GM18909 (cell line): Measurements from ENCODE around the gene CYP24A1.
A peak's percentile ranks its signal among the peaks of the same experiment; 100 is the strongest.

Experiments
- ATAC-seq: cut with Tn5 transposase; IDR thresholded peaks from one replicate; pipeline ENCODE4 v1.9.1; 2021; ENCODE audit warnings: mild to moderate bottlenecking; ENCODE audit not compliant: unreplicated experiment, poor library complexity

CYP24A1 gene

DNA sequence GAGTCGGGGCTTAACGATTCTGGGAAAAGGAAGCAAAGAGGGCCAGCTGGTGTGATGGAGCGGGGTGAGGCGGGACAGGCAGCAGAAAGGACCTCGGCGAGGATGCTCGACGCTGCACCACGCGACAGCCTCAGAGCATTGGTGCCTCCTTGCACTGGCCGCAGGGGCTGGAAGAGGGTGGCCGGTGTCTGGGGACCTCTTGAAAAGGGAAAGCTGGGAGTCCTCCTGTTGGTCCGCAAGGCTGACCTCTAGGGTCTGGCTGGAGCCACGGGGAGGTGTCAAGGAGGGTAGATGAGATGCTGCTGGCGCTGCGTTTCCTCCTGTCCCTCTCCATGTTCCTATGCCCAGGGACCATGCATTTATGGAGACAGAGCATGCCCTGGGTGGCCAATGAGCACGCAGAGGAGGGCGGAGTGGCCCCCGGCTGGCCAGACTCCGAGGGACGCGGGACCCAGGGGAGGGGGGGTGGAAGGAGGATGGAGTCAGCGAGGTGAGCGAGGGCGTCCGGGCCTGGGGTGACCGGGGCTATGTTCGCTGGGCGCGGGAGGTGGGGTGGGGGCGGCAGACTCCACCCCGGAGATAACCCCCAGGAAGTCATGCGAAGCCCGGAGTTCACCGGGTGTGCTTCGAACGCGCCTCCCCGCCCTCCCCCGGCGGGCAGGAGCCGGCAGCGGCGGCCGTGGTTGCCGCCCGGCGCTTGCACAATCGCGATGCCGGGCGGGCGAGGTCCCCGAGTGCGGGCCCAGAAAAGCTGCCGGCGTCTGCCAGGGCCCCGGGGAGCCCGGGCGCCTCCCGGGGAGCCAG lies at the start of gene CYP24A1:
TSS of gene CYP24A1 (minus strand) at position 334 of the 804 bp plus-strand sequence. CDS start 407 bp downstream, outside the sequence.
- no peak for ATAC-seq

DNA sequence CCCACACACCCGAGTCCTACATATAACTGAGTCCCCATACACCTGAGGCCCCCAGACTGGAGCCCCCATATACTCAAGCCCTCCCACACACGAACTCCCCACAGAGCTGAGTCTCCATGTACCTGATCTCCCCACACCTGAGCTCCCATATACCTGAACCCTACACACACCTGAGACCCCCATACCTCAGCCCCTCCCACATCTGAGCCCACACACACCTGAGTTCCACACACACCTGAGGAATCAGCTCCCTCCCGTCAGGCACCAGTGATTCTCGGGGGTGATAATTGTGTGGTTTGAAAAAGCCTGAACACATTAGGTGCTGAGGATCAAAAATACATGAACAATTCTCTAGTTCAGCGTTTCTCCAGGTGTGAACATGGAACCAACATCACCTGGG lies 49.5 kb upstream of the CYP24A1 start:
- ATAC-seq: no peak

DNA sequence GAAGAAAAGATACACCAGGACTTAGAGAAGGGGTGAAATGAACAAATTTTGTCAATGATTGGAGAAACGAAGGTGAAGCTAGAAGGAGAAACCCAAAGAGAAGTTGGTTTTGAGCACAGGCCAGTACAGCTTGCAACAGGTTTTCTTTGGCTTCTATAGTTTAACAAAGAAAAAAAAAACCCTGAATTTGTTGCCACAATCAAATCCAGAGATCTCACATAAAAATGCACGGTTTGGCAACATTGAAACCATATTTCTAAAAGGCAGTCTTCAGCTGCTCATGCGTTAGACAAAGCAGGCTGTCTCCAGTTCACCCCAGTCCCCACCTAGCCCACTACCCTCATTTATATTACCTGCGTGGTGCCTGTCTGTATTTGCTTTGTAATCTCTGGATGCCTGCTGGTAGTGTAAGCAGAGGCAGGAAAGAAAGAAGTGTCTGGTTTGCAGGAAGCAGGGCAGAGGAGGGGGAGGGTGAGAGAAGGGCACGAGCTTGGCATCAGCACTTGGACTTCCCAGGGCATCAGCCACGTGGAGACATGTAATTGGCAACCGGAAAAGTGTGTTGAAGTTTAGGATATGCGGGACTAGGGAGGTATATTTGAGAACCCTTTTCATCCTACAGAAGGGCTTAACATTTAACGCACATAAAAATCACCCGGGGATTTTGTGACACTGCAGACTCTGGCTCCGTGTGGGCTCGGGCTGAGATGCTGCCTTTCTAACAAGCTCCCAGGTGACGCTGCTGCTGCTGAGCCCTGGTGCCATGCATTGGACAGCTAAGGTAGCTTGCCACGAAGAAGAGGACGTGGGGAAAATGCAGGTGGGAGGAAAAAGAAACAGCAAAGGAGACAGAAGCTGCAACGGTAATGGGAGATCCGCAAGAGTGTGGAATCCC lies 48.5 kb upstream of the CYP24A1 start:
- ATAC-seq: no peak

DNA sequence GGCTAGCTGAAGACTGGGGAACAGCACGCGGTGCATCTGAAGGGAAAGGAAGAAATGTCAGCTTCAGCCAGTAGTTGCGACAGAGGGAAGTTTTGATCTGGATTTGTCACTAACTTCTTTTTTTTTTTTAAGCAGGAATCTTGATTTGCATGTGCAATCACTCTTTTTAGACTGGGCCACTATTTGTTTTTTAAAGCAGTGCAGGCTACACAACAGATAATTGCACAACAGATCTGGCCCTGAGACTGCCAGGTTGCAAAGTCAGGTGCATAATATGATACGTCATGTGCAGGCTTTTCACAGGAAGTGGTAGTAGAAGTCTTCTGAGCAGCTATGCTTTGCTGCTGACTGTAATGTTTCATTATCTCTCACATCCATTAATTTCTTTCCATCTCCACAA lies 47.6 kb upstream of the CYP24A1 start:
- ATAC-seq: peak; percentile 54

DNA sequence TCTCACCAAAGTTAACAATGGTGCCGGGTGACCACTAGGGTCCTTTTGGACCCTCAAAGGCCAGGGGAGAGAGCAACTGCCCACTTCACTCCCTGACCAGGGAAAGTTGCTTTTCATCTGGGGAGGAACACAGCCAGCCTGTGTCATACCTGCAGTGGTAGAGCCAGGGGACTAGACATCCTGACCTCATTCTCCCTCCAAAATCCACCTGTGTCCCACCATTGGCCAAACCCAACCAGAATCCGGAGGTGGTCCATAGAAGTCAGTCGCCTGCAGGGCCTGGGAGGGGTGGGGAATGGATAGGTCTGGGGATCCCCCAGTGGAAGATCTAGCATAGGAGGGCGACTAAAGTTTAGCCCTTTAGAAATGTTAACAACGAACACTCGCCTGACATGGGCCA lies 46.9 kb upstream of the CYP24A1 start:
- ATAC-seq: no peak

DNA sequence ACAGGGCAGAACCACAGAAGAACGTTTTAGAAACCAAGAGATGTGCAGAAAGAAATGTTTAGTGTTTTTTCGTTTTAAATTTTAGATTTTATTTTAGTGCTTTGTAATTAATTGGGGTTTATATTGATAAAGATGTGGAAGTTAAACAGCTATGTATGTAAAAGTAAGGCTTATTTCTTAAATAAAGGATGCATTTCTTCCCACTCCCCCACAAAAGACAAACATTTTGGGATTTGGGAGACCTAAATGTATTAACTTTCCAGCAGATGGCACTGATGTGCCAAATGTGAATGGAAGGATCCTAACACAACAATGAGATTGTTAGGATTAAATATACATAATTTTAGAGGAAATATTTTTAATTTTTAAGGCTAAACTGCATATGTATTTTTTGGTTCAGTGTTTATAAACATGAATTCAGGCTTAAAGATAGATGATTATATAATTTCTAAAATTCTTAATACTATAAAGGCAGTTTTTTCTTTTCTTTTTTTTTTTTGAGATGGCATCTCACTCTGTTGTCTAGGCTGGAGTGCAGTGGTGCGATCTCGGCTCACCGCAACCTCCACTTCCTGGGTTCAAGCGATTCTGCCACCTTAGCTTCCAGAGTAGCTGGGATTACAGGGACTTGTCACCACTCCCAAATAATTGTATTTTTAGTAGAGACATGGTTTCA lies 46.1 kb upstream of the CYP24A1 start:
- ATAC-seq: no peak

DNA sequence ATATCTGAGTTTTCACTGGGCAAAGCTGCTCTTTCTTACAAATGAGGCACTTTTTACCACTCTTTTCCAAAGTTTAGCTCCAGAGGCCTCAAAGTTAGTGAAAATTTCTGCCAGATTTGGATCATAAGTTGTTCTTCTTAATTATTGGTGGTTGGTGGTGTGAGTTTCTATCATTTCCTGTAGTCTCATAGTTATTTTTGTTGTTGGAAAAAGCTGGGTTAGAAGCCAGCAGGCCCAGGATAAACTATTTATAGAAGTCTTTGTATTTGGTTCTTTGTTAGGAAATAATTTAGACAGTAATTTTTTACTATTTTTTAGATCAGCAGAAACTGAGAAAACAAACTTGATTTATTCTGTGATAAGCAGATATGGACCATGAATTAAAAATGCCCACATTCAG lies 44.7 kb upstream of the CYP24A1 start:
- ATAC-seq: no peak

DNA sequence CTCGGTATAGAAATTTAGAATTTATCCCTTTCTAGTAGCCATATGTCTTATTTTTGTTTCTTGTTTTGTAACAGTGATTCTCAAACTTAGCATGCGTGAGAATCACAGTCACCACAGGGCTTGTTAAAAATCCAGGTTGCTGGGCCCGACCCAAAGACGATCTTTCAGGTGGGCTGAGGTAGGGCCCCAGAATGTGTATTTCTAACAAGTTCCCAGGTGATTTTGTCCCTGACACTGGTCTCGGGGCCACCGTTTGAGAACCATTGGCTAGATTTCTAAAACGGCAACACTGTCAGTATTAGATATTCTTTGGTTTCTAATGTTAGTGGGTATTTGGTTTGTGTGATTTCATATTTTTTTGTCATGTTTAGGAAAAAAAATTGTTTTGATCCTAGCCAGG lies 44.0 kb upstream of the CYP24A1 start:
- ATAC-seq: no peak

DNA sequence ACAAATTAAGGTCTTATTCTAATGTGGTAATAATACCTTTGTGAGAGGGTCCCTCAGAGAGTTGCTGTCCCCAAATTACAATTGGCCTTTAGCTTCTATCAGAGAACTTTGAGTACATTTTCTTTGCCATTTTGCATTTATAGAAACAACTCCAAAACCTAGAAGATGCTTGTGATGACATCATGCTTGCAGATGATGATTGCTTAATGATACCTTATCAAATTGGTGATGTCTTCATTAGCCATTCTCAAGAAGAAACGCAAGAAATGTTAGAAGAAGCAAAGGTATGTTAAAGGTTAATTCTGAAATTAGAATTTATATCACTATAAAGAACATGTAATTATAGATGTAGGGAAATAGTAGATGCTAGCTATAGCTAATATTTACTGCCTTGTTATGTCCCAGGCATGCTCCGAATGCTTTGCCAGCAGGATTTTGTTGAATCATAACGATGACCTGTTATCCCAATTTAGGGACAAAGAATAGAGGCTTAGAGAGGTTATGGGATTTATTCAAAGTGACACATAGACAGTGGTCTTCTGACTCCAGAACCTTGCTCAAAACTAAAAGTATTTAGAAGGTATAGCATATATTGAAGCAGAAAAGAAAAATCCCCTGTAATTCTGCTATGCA lies 41.5 kb upstream of the CYP24A1 start:
- ATAC-seq: no peak

DNA sequence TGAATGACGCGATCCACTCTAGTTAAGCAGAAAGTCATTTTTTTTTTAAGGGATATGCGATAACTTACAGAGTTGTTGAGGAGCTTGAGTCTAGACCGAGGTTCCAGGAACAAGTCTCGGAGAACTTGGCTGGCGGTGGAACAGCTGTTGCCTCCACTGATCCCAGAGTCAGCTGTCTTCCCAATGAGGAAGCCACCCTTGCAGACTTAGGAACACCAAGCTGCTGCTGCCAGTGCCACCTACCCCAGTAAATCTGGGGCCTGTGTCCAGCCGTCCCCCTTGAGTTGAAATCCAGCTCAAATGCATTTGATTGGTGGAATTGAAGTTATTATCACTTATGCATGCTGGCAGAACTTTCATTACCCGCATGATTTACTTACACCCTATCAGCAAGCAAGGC lies 40.8 kb upstream of the CYP24A1 start:
- no peak for ATAC-seq

DNA sequence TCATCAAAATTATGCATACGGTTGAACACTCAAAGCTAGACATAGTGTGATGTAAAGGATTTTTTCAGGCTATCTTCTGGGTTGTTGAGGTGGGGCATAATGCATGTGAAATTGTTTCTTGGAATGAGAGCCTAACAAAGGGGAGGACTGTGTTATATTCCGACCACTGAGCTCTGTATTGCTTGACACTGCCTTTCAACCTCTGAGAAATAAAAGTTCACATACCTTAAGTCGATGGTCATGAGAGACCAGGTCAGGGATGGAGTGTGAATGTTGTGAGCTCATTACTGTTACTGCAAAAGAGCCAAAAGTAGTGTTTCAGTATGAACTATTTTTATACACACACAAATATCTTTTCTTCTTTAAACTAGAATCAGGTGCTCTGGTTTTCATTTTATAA lies 39.1 kb upstream of the CYP24A1 start:
- ATAC-seq: no peak

DNA sequence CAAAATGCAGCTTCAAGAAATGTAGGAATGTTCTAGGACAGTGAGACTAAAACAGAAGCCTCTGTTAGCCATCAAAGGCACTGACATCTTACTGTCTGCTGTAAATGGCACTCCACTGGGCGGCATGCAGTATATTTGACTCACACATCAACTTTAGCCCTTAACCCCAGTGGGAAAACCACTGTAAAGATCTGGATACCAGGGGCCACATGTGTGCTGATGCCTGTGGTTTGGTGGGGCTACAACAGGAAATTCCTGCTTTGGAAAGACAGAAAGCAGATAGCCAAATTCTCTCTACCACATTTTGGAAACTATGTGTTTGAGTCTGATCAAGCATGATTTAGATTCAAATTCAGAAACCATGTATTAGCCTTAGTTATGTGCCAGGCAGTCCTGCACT lies 38.4 kb upstream of the CYP24A1 start:
- ATAC-seq: no peak

DNA sequence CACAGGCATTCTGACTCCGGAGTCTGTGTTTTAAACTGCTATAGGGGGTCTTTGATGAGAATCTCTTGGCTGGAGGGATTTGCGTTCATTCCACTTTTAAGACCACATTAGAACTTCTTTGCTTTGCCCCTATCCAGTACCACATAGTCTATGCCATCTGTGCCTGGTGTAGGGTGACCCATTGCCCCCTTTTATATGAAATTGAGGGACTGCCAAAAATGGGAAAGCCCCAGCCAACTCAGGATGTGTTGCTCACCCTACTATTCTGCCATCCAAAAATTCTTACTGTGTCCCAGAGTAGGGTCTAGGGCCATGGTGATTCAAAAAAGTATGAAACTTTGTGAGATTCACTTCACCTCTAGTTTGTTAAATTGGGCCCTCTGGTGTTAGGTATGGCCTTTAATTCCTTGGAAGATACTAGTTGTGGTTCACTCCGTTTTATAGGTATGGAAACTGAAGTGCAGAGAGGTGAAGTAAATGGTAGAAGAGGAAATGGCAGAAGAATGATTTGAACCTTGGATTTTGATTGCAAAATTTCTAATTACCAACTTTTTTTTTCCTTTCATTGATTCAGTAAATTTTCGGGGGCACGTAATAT lies 35.5 kb upstream of the CYP24A1 start:
- no peak for ATAC-seq

DNA sequence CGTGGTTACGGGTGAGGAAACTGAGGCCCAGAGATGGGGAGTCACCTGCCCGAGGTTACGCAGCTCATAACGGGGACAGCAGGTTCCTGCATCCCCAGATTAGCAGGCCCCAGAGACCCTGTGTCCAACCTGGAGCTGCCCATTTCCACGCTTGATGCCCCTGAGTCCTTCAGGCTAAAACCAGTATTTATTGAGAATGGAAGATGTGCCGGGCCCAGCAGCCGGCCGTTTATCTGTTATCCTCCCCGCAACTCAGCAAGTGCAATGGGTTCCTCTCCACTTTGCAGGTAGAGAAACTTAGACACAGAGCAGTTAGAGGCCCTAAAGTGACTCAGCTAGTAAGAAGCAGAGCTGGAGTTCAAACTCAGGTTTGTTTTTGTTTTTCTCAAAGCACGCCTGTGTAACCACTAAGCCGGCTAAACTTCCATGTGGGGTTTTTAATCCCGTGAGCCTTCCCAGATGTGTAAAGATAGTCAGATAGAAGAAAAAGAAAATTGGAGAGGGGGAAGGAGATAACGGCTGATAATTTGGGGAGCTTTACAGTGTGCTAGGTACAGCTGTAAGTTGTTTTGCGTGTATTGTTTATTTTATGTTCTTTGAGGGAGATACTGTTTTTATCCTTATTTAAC lies 34.9 kb upstream of the CYP24A1 start:
- peak; percentile 16 for ATAC-seq

DNA sequence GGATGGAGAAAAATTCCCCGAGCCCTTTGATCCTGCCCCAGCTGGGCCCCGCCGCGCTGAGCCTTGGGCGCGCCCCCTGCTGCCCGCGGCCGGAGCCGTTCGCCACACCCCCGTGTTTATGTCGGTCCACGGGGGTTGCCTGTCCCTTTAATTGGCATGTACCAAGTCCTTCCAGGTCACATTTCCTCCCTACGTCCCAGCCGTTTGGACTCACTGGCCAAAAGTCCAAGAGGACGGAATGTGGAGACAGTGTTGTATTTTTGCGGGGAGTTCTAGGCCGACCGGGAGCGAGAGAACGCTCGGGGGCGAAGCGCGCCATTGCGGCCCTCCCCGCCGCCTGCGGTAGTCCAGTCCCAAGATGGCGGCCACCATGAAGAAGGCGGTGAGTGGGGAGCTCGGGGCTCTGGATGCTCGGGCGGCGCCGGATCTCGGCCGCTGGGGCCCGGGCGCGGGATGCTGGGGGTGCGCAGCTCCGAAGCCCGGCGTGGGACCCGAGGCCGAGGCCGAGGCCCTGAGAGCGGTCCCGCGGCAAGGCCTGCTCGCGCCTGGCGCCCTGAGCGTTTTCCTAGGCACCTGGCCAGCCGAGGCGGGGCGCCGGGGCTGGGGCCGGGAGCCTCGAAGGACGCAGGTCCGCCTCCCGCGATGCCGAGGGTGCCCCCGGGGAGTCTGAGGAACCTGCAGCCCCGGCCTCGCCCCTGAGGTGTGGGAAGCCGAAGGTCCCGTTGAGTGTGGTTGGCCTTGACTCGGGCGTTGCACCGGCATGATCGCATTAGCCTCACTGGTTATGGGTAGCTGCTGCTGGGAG lies 34.2 kb upstream of the CYP24A1 start, which contains the start of gene PFDN4:
TSS of gene PFDN4 (plus strand) at position 345 of the 805 bp plus-strand sequence. CDS start at position 359, 14 bp downstream.
- ATAC-seq: peak; percentile 97

DNA sequence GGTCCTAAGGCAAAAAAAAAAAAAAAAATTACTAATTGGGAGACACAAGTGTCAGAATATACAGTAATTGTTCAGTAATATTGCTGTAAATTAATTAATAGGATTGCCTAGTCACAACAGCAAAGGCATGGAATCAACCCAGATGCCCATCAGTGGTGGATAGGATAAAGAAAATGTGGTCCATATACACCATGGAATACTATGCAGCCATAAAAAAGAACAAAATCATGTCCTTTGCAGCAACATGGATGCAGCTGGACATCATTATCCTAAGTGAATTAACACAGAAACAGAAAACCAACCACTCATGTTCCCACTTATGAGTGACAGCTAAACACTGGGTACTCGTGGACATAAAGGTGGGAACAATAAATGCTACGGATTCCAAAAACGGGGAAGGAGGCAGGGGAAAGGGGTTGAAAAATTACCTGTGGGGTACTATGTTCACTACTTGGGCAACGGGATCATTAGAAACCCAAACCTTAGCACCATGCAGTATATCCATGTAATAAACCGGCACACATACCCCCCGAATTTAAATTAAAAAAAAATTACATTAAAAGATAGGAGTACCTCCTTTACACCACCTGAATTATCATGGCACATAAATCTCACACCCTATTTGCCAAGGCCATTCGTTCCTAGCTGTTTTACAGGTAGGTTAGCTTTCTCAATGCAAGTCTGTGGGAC lies 33.4 kb upstream of the CYP24A1 start:
- ATAC-seq: no peak

DNA sequence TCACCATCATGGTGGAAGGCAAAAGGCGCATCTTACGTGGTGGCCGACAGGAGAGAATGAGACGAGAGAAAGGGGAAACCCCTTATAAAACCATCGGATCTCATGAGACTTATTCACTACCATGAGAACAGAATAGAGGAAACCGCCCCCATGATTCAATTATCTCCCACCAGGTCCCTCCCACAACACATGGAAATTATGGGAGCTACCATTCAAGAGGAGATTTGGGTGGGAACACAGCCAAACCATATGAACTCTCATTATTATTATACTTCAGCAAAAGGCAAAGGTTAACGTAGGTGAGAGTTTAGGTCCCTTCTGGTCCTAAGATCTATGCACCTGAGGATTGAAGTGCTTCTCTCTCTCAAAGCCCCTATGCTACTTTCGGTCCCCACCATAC lies 31.7 kb upstream of the CYP24A1 start:
- no peak for ATAC-seq

DNA sequence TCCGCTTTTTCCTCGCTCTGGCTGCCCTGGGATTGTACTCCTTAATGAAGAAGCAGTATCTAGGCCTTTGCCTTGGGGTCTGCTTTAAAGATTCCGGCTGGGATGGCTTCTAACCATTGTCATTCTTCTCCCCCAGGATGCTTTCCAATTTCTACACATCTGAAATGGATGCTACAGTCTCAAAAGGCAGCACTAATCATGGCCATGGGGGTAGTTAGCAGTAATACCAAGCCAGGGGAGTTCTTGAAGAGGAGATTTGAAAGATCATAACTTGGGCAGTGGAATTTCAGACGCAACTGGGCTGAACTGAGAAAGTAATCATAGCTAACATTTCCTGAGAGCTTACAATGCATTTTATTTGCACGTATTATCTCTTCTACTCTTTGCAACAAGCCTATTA lies 30.7 kb upstream of the CYP24A1 start:
- no peak for ATAC-seq
